Stimulated activated CD8-positive, alpha-beta memory T cell treated with anti-CD3 and anti-CD28 coated beads, Interleukin-2, amount 100 ng/mL, for 48 hours (primary cell): ENCODE data around the gene CYP2S1.
A peak's percentile ranks its signal among the peaks of the same experiment; 100 is the strongest.
"Not testable (repeated sequence)": the region's sequence is repeated elsewhere in the genome, so short reads cannot be mapped to it uniquely, and the experiment has no call there.

ENCODE experiments used
- DNase-seq, 2 donors: peaks; one replicate each; pipeline ENCODE4 v3.0.0-alpha.2; 2020; ENCODE audit warnings: low read depth in 2 of 2

CYP2S1 gene

GRCh38 chr19:41192574-41193429 lies at the start of gene CYP2S1:
Gene CYP2S1, plus strand, starts transcription at chr19:41193219. Its CDS starts 46 bp downstream, at chr19:41193265.
- DNase-seq: peak in 1 of 2 donors; percentile 1

- peak; percentile 68 to 75 for DNase-seq
Measured at GRCh38 chr19:41144403-41144802, 48.6 kb upstream of the CYP2S1 start.

GRCh38 chr19:41149831-41150230 lies 43.2 kb upstream of the CYP2S1 start:
- DNase-seq: no peak

- not testable (repeated sequence) for DNase-seq
Measured at GRCh38 chr19:41150986-41151385, 42.0 kb upstream of the CYP2S1 start.

- DNase-seq: no peak
Measured at GRCh38 chr19:41154060-41154459, 39.0 kb upstream of the CYP2S1 start.

GRCh38 chr19:41156207-41156606 lies 36.8 kb upstream of the CYP2S1 start:
- no peak for DNase-seq

GRCh38 chr19:41159881-41160280 lies 33.1 kb upstream of the CYP2S1 start:
- DNase-seq: no peak

- DNase-seq: no peak
Measured at GRCh38 chr19:41161903-41162302, 31.1 kb upstream of the CYP2S1 start.

- no peak for DNase-seq
Measured at GRCh38 chr19:41166944-41167804, 25.8 kb upstream of the CYP2S1 start.

- no peak for DNase-seq
Measured at GRCh38 chr19:41172297-41173164, 20.5 kb upstream of the CYP2S1 start.

- DNase-seq: no peak
Measured at GRCh38 chr19:41174297-41174928, 18.6 kb upstream of the CYP2S1 start.

- DNase-seq: peak in 1 of 2 donors; percentile 8
Measured at GRCh38 chr19:41175801-41176777, 16.9 kb upstream of the CYP2S1 start.

GRCh38 chr19:41180173-41180572 lies 12.8 kb upstream of the CYP2S1 start:
- DNase-seq: not testable (repeated sequence)

- DNase-seq: no peak
Measured at GRCh38 chr19:41186971-41187883, 5.8 kb upstream of the CYP2S1 start.

GRCh38 chr19:41187884-41188279 lies 5.1 kb upstream of the CYP2S1 start:
- no peak for DNase-seq

- DNase-seq: no peak
Measured at GRCh38 chr19:41189425-41190065, 3.5 kb upstream of the CYP2S1 start.

- DNase-seq: no peak
Measured at GRCh38 chr19:41193430-41194156, 574 bp downstream of the CYP2S1 start.

GRCh38 chr19:41194157-41194552 lies 1.1 kb downstream of the CYP2S1 start:
- DNase-seq: no peak
